ENCODE measurements around the gene EIF2A. TPM values are rescaled to one million over a fixed set of nuclear protein-coding genes. Genes with fewer than 3 reads are reported as not detected.
A peak's percentile ranks its signal among the peaks of the same experiment; 100 is the strongest.

Gene EIF2A
- total and polyA plus RNA-seq, 9 of the 15 experiments (the other 6 are each of a cell fraction or from before 2014, with no cell fraction given) = 106 to 192 (median 168) TPM

DNA sequence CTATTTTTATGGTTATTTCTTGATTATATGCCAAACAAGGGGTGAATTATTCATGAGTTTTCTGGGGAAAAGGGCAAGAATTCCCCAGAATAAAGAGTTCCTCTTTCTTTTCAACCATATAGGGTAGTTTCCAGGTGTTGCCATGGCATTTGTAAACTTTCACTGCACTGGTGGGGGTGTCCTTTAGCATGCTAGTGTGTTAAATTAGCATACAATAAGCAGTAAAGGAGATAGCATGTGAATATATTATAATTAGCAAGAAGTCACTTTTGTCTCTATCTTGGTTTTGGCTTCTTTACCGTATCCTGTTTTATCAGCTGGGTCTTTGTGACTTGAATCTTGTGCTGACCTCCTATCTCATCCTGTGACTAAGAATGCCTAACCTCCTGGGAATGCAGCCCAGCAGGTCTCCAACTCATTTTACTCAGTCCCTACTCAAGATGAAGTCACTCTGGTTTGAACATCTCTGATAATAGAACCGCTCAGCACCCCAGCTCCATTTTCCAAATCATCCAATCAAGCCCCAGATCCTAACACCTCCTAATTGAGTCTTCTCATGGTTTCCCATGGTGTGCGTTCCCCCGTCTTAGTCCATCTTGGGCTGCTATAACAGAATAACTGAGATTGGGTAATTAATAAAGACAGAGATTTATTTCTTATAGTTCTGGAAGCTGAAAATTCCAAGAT lies 53.2 kb downstream of the EIF2A start (continued):
- TF ChIP-seq, protein P1, sequence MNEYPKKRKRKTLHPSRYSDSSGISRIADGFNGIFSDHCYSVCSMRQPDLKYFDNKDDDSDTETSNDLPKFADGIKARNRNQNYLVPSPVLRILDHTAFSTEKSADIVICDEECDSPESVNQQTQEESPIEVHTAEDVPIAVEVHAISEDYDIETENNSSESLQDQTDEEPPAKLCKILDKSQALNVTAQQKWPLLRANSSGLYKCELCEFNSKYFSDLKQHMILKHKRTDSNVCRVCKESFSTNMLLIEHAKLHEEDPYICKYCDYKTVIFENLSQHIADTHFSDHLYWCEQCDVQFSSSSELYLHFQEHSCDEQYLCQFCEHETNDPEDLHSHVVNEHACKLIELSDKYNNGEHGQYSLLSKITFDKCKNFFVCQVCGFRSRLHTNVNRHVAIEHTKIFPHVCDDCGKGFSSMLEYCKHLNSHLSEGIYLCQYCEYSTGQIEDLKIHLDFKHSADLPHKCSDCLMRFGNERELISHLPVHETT (CRISPR knock-in tag; conservative IDR thresholded peaks at IDR 0.05 in 1 of 2, IDR thresholded peaks at IDR 0.05 in 1 of 2) = peak in 1 of 2 experiments; percentile 72; a peak in 2 of 4 replicates
- TF ChIP-seq DDX20 (tag; IDR thresholded peaks at IDR 0.05; ENCODE audit: low read depth) (peak; percentile 81), SRF (CRISPR knock-in tag; IDR thresholded peaks at IDR 0.05) (peak in 1 of 2 experiments; percentile 70; a peak in 1 of 4 replicates), ZNF324 (CRISPR knock-in tag; IDR thresholded peaks at IDR 0.05) (0 out of 2 replicates have a peak, but pooled peaks have one; percentile 33), ARHGAP35 (IDR thresholded peaks at IDR 0.05; ENCODE audit: partially characterized antibody) (no peak), ZZZ3 (IDR thresholded peaks at IDR 0.05) (no peak), ZNF239 (CRISPR knock-in tag; IDR thresholded peaks at IDR 0.05) (peak; percentile 72), ELF2 (CRISPR knock-in tag; IDR thresholded peaks at IDR 0.05) (peak; percentile 32; the same call in 1 of the 2 replicates), CBX1 (IDR thresholded peaks at IDR 0.05; ENCODE audit: low read depth) (no peak), ETS2 (tag; IDR thresholded peaks at IDR 0.05; ENCODE audit: borderline replicate concordance, poor library complexity, severe bottlenecking) (no peak), ZNF143 (CRISPR knock-in tag; IDR thresholded peaks at IDR 0.05) (no peak)
- TF ChIP-seq, protein P2, sequence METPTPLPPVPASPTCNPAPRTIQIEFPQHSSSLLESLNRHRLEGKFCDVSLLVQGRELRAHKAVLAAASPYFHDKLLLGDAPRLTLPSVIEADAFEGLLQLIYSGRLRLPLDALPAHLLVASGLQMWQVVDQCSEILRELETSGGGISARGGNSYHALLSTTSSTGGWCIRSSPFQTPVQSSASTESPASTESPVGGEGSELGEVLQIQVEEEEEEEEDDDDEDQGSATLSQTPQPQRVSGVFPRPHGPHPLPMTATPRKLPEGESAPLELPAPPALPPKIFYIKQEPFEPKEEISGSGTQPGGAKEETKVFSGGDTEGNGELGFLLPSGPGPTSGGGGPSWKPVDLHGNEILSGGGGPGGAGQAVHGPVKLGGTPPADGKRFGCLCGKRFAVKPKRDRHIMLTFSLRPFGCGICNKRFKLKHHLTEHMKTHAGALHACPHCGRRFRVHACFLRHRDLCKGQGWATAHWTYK (CRISPR knock-in tag; IDR thresholded peaks at IDR 0.05) = peak; percentile 84; the same call in 1 of the 2 replicates
- TF ChIP-seq, protein P3, sequence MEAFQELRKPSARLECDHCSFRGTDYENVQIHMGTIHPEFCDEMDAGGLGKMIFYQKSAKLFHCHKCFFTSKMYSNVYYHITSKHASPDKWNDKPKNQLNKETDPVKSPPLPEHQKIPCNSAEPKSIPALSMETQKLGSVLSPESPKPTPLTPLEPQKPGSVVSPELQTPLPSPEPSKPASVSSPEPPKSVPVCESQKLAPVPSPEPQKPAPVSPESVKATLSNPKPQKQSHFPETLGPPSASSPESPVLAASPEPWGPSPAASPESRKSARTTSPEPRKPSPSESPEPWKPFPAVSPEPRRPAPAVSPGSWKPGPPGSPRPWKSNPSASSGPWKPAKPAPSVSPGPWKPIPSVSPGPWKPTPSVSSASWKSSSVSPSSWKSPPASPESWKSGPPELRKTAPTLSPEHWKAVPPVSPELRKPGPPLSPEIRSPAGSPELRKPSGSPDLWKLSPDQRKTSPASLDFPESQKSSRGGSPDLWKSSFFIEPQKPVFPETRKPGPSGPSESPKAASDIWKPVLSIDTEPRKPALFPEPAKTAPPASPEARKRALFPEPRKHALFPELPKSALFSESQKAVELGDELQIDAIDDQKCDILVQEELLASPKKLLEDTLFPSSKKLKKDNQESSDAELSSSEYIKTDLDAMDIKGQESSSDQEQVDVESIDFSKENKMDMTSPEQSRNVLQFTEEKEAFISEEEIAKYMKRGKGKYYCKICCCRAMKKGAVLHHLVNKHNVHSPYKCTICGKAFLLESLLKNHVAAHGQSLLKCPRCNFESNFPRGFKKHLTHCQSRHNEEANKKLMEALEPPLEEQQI (IDR thresholded peaks at IDR 0.05) = no peak
- TF ChIP-seq, protein P4, sequence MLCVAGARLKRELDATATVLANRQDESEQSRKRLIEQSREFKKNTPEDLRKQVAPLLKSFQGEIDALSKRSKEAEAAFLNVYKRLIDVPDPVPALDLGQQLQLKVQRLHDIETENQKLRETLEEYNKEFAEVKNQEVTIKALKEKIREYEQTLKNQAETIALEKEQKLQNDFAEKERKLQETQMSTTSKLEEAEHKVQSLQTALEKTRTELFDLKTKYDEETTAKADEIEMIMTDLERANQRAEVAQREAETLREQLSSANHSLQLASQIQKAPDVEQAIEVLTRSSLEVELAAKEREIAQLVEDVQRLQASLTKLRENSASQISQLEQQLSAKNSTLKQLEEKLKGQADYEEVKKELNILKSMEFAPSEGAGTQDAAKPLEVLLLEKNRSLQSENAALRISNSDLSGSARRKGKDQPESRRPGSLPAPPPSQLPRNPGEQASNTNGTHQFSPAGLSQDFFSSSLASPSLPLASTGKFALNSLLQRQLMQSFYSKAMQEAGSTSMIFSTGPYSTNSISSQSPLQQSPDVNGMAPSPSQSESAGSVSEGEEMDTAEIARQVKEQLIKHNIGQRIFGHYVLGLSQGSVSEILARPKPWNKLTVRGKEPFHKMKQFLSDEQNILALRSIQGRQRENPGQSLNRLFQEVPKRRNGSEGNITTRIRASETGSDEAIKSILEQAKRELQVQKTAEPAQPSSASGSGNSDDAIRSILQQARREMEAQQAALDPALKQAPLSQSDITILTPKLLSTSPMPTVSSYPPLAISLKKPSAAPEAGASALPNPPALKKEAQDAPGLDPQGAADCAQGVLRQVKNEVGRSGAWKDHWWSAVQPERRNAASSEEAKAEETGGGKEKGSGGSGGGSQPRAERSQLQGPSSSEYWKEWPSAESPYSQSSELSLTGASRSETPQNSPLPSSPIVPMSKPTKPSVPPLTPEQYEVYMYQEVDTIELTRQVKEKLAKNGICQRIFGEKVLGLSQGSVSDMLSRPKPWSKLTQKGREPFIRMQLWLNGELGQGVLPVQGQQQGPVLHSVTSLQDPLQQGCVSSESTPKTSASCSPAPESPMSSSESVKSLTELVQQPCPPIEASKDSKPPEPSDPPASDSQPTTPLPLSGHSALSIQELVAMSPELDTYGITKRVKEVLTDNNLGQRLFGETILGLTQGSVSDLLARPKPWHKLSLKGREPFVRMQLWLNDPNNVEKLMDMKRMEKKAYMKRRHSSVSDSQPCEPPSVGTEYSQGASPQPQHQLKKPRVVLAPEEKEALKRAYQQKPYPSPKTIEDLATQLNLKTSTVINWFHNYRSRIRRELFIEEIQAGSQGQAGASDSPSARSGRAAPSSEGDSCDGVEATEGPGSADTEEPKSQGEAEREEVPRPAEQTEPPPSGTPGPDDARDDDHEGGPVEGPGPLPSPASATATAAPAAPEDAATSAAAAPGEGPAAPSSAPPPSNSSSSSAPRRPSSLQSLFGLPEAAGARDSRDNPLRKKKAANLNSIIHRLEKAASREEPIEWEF (CRISPR knock-in tag; IDR thresholded peaks at IDR 0.05) = 0 out of 2 replicates have a peak, but pooled peaks have one; percentile 17
